Activated T-helper 1 cell treated with anti-CD3 and anti-CD28 coated beads, Interleukin-12 subunit alpha, Interleukin-12 subunit beta, Interleukin-2, Interleukin-4 antibody, amounts not matched to agents 30 ng/mL and 10 ng/mL and 1 ng/mL, durations not matched to agents 14 hours and 24 hours and 36 hours (primary cell): ENCODE data around the gene MUC2. TPM values are rescaled to one million over a fixed set of nuclear protein-coding genes. Genes with fewer than 3 reads are reported as not detected.

ENCODE experiments used
- DNase-seq: peaks from one replicate; pipeline ENCODE4 v3.0.0; 2021; ENCODE audit warnings: low spot score
- H3K27ac Mint-ChIP-seq: one replicate; pipeline ENCODE4 v1.8.0; 2021; ENCODE audit warnings: mild to moderate bottlenecking, mixed read lengths
- H3K27me3 Mint-ChIP-seq: one replicate; pipeline ENCODE4 v1.8.0; 2022; ENCODE audit warnings: mild to moderate bottlenecking, moderate library complexity, mixed read lengths; ENCODE audit not compliant: insufficient read depth
- H3K36me3 Mint-ChIP-seq: one replicate; pipeline ENCODE4 v1.8.0; 2021; ENCODE audit warnings: low read depth, mixed read lengths
- H3K4me1 Mint-ChIP-seq: one replicate; pipeline ENCODE4 v1.8.0; 2021; ENCODE audit warnings: low read depth, mixed read lengths
- H3K4me3 Mint-ChIP-seq: one replicate; pipeline ENCODE4 v1.8.0; 2021; ENCODE audit warnings: mild to moderate bottlenecking, moderate library complexity, mixed read lengths
- H3K9me3 Mint-ChIP-seq: one replicate; pipeline ENCODE4 v1.8.0; 2021; ENCODE audit warnings: mixed read lengths
- intact Hi-C: fragments of 100-400 bp; cut with micrococcal nuclease; formaldehyde crosslinking; loops from one replicate; pipeline ENCODE4 v1.15.1; 2024
- total RNA-seq: library from RNA; stranded (reverse); gene quantifications from 2 replicates; pipeline ENCODE4 v1.2.3, GENCODE V29; 2022

Gene MUC2
- total RNA-seq, 1 donor from 2014 or later = not detected

- Mint-ChIP-seq H3K27me3 (no peaks in the 10 kb centered on the region), H3K4me1 (no peaks in the 10 kb centered on the region), H3K9me3 (no peaks in the 10 kb centered on the region), H3K27ac (no peak overlapping the region), H3K4me3 (no peak overlapping the region), H3K36me3 (no peaks in the 10 kb centered on the region)
- intact Hi-C loops = no loop called here
- DNase-seq = no peak
These were observed 752 bp downstream of the MUC2 start for GRCh38 chr11:1075341-1075911.

- Mint-ChIP-seq H3K36me3 (no peaks in the 10 kb centered on the region), H3K4me3 (no peak overlapping the region), H3K4me1 (no peaks in the 10 kb centered on the region), H3K27ac (no peak overlapping the region), H3K27me3 (no peaks in the 10 kb centered on the region), H3K9me3 (no peaks in the 10 kb centered on the region)
- DNase-seq = no peak
- intact Hi-C loops = no loop called here
These were observed 1.5 kb downstream of the MUC2 start for GRCh38 chr11:1076061-1076665.

- intact Hi-C loops = no loop called here
- no peak overlapping the region for H3K27ac Mint-ChIP-seq
- no peak overlapping the region for H3K4me3 Mint-ChIP-seq
- no peaks in the 10 kb centered on the region for H3K27me3 Mint-ChIP-seq
- H3K4me1 Mint-ChIP-seq = no peaks in the 10 kb centered on the region
- H3K9me3 Mint-ChIP-seq = no peaks in the 10 kb centered on the region
- no peaks in the 10 kb centered on the region for H3K36me3 Mint-ChIP-seq
- DNase-seq = no peak
These were observed 2.4 kb downstream of the MUC2 start for GRCh38 chr11:1077033-1077416.

GRCh38 chr11:1077417-1078119 is 2.9 kb downstream of the MUC2 start:
- no peak for DNase-seq
- Mint-ChIP-seq H3K4me1 (no peaks in the 10 kb centered on the region), H3K27me3 (no peaks in the 10 kb centered on the region), H3K9me3 (no peaks in the 10 kb centered on the region), H3K36me3 (no peaks in the 10 kb centered on the region), H3K4me3 (no peak overlapping the region), H3K27ac (no peak overlapping the region)
- intact Hi-C loops = no loop called here

GRCh38 chr11:1078191-1078601 is 3.5 kb downstream of the MUC2 start:
- Mint-ChIP-seq H3K4me1 (no peaks in the 10 kb centered on the region), H3K9me3 (no peaks in the 10 kb centered on the region), H3K27ac (no peak overlapping the region), H3K36me3 (no peaks in the 10 kb centered on the region), H3K27me3 (no peaks in the 10 kb centered on the region), H3K4me3 (no peak overlapping the region)
- no peak for DNase-seq
- intact Hi-C loops = no loop called here

- no peak overlapping the region for H3K27ac Mint-ChIP-seq
- H3K36me3 Mint-ChIP-seq = no peaks in the 10 kb centered on the region
- no peaks in the 10 kb centered on the region for H3K9me3 Mint-ChIP-seq
- intact Hi-C loops = no loop called here
- no peak for DNase-seq
- no peak overlapping the region for H3K4me3 Mint-ChIP-seq
- no peaks in the 10 kb centered on the region for H3K4me1 Mint-ChIP-seq
- no peaks in the 10 kb centered on the region for H3K27me3 Mint-ChIP-seq
These were observed 7.1 kb downstream of the MUC2 start for GRCh38 chr11:1081601-1082311.

GRCh38 chr11:1082346-1082727 is 7.7 kb downstream of the MUC2 start:
- no peak overlapping the region for H3K4me3 Mint-ChIP-seq
- no peak for DNase-seq
- H3K36me3 Mint-ChIP-seq = no peaks in the 10 kb centered on the region
- H3K27me3 Mint-ChIP-seq = no peaks in the 10 kb centered on the region
- intact Hi-C loops = no loop called here
- H3K4me1 Mint-ChIP-seq = no peaks in the 10 kb centered on the region
- no peaks in the 10 kb centered on the region for H3K9me3 Mint-ChIP-seq
- no peak overlapping the region for H3K27ac Mint-ChIP-seq

GRCh38 chr11:1082728-1083620 is 8.3 kb downstream of the MUC2 start:
- Mint-ChIP-seq H3K27me3 (no peaks in the 10 kb centered on the region), H3K36me3 (no peaks in the 10 kb centered on the region), H3K9me3 (no peaks in the 10 kb centered on the region), H3K4me3 (no peak overlapping the region), H3K4me1 (no peaks in the 10 kb centered on the region), H3K27ac (no peak overlapping the region)
- intact Hi-C loops = no loop called here
- no peak for DNase-seq

- no peaks in the 10 kb centered on the region for H3K9me3 Mint-ChIP-seq
These were observed 9.2 kb downstream of the MUC2 start for GRCh38 chr11:1083621-1084551.

GRCh38 chr11:1084561-1085439 is 10.1 kb downstream of the MUC2 start:
- no peak for DNase-seq
- H3K4me3 Mint-ChIP-seq = no peak overlapping the region

More at GRCh38 chr11:1083621-1084551, 9.2 kb downstream of the MUC2 start:
- intact Hi-C loops = no loop called here
- DNase-seq = no peak
- Mint-ChIP-seq H3K36me3 (no peaks in the 10 kb centered on the region), H3K4me1 (no peaks in the 10 kb centered on the region), H3K27ac (no peak overlapping the region), H3K4me3 (no peak overlapping the region), H3K27me3 (no peaks in the 10 kb centered on the region)

GRCh38 chr11:1085440-1086170 is 10.9 kb downstream of the MUC2 start:
- no peak overlapping the region for H3K27ac Mint-ChIP-seq
- DNase-seq = no peak
- peaks cover under 1% of the 10 kb centered on the region for H3K9me3 Mint-ChIP-seq
- no peaks in the 10 kb centered on the region for H3K4me1 Mint-ChIP-seq
- H3K27me3 Mint-ChIP-seq = no peaks in the 10 kb centered on the region
- H3K36me3 Mint-ChIP-seq = no peaks in the 10 kb centered on the region
- intact Hi-C loops = no loop called here
- H3K4me3 Mint-ChIP-seq = no peak overlapping the region

More at GRCh38 chr11:1084561-1085439, 10.1 kb downstream of the MUC2 start:
- intact Hi-C loops = no loop called here
- H3K27ac Mint-ChIP-seq = no peak overlapping the region
- H3K27me3 Mint-ChIP-seq = no peaks in the 10 kb centered on the region
- no peaks in the 10 kb centered on the region for H3K4me1 Mint-ChIP-seq
- H3K36me3 Mint-ChIP-seq = no peaks in the 10 kb centered on the region
- H3K9me3 Mint-ChIP-seq = no peaks in the 10 kb centered on the region
